ENCODE data around the gene CNOT6L. TPM values are rescaled to one million over a fixed set of nuclear protein-coding genes. Genes with fewer than 3 reads are reported as not detected.
A peak's percentile ranks its signal among the peaks of the same experiment; 100 is the strongest.

Gene CNOT6L
- total and polyA plus RNA-seq, 2 experiments from 2014 or later: 6.5 to 9.2 TPM

GRCh38 chr4:77797239-77797638 lies 21.9 kb downstream of the CNOT6L start:
- Histone ChIP-seq H3K4me1 (ENCODE audit: insufficient read depth) (peaks cover 12% of the 10 kb centered on the region), H3K9me3 (ENCODE audit: low read depth) (no peaks in the 10 kb centered on the region), H3K79me2 (ENCODE audit: insufficient read depth) (peaks cover 99% of the 10 kb centered on the region), H3K9me2 (ENCODE audit: insufficient read depth) (no peaks in the 10 kb centered on the region), H3F3A (ENCODE audit: insufficient read depth) (peaks cover 10% of the 10 kb centered on the region), H3K4me3 (no peak overlapping the region), H3K27ac (no peak overlapping the region), H3K4me2 (ENCODE audit: unreplicated experiment) (no peak overlapping the region), H4K20me1 (ENCODE audit: insufficient read depth) (peaks cover 4% of the 10 kb centered on the region), H3K27me3 (replicated peaks; ENCODE audit: insufficient read depth) (no peaks in the 10 kb centered on the region), H3K9ac (no peak overlapping the region), H2AFZ (no peak overlapping the region), H3K36me3 (ENCODE audit: low read depth) (no peaks in the 10 kb centered on the region)
- DNase-seq: peak; percentile 39
- TF ChIP-seq EZH2 (IDR thresholded peaks at IDR 0.05; ENCODE audit: insufficient read depth, poor library complexity, severe bottlenecking): no peak
- no peak for TF ChIP-seq EZH2phosphoT487 (IDR thresholded peaks at IDR 0.05; ENCODE audit: insufficient read depth, low read depth)
- in situ Hi-C loops (cut with MboI): no loop called here

- Histone ChIP-seq H3K27me3 (replicated peaks; ENCODE audit: insufficient read depth) (no peaks in the 10 kb centered on the region), H3K4me3 (no peak overlapping the region), H2AFZ (no peak overlapping the region), H3K9ac (no peak overlapping the region), H3K27ac (no peak overlapping the region), H3K9me2 (ENCODE audit: insufficient read depth) (no peaks in the 10 kb centered on the region), H3K36me3 (ENCODE audit: low read depth) (no peaks in the 10 kb centered on the region), H4K20me1 (ENCODE audit: insufficient read depth) (peaks cover 4% of the 10 kb centered on the region; the same call in 1 of the 2 replicates), H3K79me2 (ENCODE audit: insufficient read depth) (peaks cover 99% of the 10 kb centered on the region), H3K4me1 (ENCODE audit: insufficient read depth) (peaks cover under 1% of the 10 kb centered on the region), H3F3A (ENCODE audit: insufficient read depth) (no peaks in the 10 kb centered on the region), H3K4me2 (ENCODE audit: unreplicated experiment) (no peak overlapping the region), H3K9me3 (ENCODE audit: low read depth) (no peaks in the 10 kb centered on the region)
- no peak for TF ChIP-seq EZH2 (IDR thresholded peaks at IDR 0.05; ENCODE audit: insufficient read depth, poor library complexity, severe bottlenecking)
- no peak for TF ChIP-seq EZH2phosphoT487 (IDR thresholded peaks at IDR 0.05; ENCODE audit: insufficient read depth, low read depth)
- in situ Hi-C loops (cut with MboI): no loop called here
- no peak for DNase-seq
- 95 to 96% methylated on average over 1 of the region's 1 CpG for WGBS, 2 experiments (ENCODE audit: low coverage in 1 of 2, low lambda C conversion rate in 2 of 2, missing lambda C conversion rate in 2 of 2)
These were observed 23.8 kb downstream of the CNOT6L start for GRCh38 chr4:77795326-77795725.

- peaks cover 99% of the 10 kb centered on the region for H3K79me2 ChIP-seq (ENCODE audit: insufficient read depth)
- H3F3A ChIP-seq (ENCODE audit: insufficient read depth): no peaks in the 10 kb centered on the region
- no peak overlapping the region for H2AFZ ChIP-seq
- no peak overlapping the region for H3K4me3 ChIP-seq
- H3K27me3 ChIP-seq (replicated peaks; ENCODE audit: insufficient read depth): no peaks in the 10 kb centered on the region
- in situ Hi-C loops (cut with MboI): no loop called here
- H3K9me3 ChIP-seq (ENCODE audit: low read depth): no peaks in the 10 kb centered on the region
- H4K20me1 ChIP-seq (ENCODE audit: insufficient read depth): no peaks in the 10 kb centered on the region; the same call in 1 of the 2 replicates
- no peaks in the 10 kb centered on the region for H3K9me2 ChIP-seq (ENCODE audit: insufficient read depth)
- TF ChIP-seq EZH2phosphoT487 (IDR thresholded peaks at IDR 0.05; ENCODE audit: insufficient read depth, low read depth) (no peak), EZH2 (IDR thresholded peaks at IDR 0.05; ENCODE audit: insufficient read depth, poor library complexity, severe bottlenecking) (no peak)
- H3K9ac ChIP-seq: no peak overlapping the region
- H3K4me2 ChIP-seq (ENCODE audit: unreplicated experiment): no peak overlapping the region
- H3K4me1 ChIP-seq (ENCODE audit: insufficient read depth): no peaks in the 10 kb centered on the region
- DNase-seq: no peak
- H3K36me3 ChIP-seq (ENCODE audit: low read depth): no peaks in the 10 kb centered on the region
- H3K27ac ChIP-seq: no peak overlapping the region
- WGBS, 2 experiments (ENCODE audit: low coverage in 1 of 2, low lambda C conversion rate in 2 of 2, missing lambda C conversion rate in 2 of 2): 95 to 100% methylated on average over 1 of the region's 1 CpG
These were observed 29.0 kb downstream of the CNOT6L start for GRCh38 chr4:77790146-77790545.

DNA sequence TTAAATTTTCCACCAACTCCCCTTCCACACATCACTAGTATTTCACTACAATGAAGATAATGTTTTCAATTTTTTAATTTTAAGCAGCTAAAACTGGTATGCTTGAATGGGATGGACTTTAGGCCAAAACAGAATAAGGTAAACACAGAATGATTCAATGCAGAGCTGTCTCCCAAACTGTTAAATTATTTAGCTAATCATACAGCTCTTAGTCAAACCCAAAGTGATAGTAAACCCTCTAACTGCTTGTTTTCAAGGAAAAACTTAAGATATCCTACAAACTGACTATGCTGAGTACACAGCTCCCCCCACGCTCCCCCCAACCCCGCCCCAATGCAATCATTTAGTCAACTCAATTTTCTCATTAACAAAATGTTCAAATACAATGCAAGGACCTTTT lies 30.2 kb downstream of the CNOT6L start:
- Histone ChIP-seq H3F3A (ENCODE audit: insufficient read depth) (no peaks in the 10 kb centered on the region), H3K27me3 (replicated peaks; ENCODE audit: insufficient read depth) (no peaks in the 10 kb centered on the region), H3K36me3 (ENCODE audit: low read depth) (no peaks in the 10 kb centered on the region), H3K79me2 (ENCODE audit: insufficient read depth) (peaks cover 99% of the 10 kb centered on the region), H3K9me2 (ENCODE audit: insufficient read depth) (no peaks in the 10 kb centered on the region), H2AFZ (no peak overlapping the region), H4K20me1 (ENCODE audit: insufficient read depth) (no peaks in the 10 kb centered on the region; the same call in 1 of the 2 replicates), H3K27ac (no peak overlapping the region), H3K9me3 (ENCODE audit: low read depth) (no peaks in the 10 kb centered on the region), H3K4me1 (ENCODE audit: insufficient read depth) (no peaks in the 10 kb centered on the region), H3K9ac (no peak overlapping the region), H3K4me2 (ENCODE audit: unreplicated experiment) (no peak overlapping the region), H3K4me3 (no peak overlapping the region)
- no peak for TF ChIP-seq EZH2phosphoT487 (IDR thresholded peaks at IDR 0.05; ENCODE audit: insufficient read depth, low read depth)
- TF ChIP-seq EZH2 (IDR thresholded peaks at IDR 0.05; ENCODE audit: insufficient read depth, poor library complexity, severe bottlenecking): no peak
- in situ Hi-C loops (cut with MboI): no loop called here
- 91 to 96% methylated on average over 2 of the region's 2 CpGs for WGBS, 2 experiments (ENCODE audit: low coverage in 1 of 2, low lambda C conversion rate in 2 of 2, missing lambda C conversion rate in 2 of 2)
- no peak for DNase-seq

DNA sequence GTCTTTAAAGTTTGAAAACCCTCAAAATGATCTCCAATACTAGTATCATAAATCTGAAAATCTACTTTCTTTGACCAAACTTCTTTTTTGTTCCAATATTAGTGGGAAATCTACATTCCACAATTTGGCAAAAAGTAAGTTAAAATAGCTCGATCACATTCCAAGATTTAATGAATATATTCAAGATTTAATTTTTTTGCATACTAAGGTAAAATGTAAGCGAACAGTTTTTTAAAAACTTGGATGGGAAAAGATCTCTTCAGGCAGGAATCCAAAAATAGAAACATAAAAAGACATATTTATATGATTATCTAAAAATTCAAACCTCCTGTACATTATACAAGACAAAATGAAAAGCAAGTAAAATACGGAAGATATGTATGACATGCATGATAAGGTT lies 31.2 kb downstream of the CNOT6L start:
- H3K9ac ChIP-seq: no peak overlapping the region
- H3K27me3 ChIP-seq (replicated peaks; ENCODE audit: insufficient read depth): no peaks in the 10 kb centered on the region
- no peaks in the 10 kb centered on the region for H3K36me3 ChIP-seq (ENCODE audit: low read depth)
- WGBS, 2 experiments (ENCODE audit: low coverage in 1 of 2, low lambda C conversion rate in 2 of 2, missing lambda C conversion rate in 2 of 2): 48 to 58% methylated on average over 3 of the region's 3 CpGs
- peaks cover 100% of the 10 kb centered on the region for H3K79me2 ChIP-seq (ENCODE audit: insufficient read depth)
- H3K4me1 ChIP-seq (ENCODE audit: insufficient read depth): no peaks in the 10 kb centered on the region
- no peaks in the 10 kb centered on the region for H3F3A ChIP-seq (ENCODE audit: insufficient read depth)
- H3K9me2 ChIP-seq (ENCODE audit: insufficient read depth): no peaks in the 10 kb centered on the region
- no peak for TF ChIP-seq EZH2 (IDR thresholded peaks at IDR 0.05; ENCODE audit: insufficient read depth, poor library complexity, severe bottlenecking)
- no peak for TF ChIP-seq EZH2phosphoT487 (IDR thresholded peaks at IDR 0.05; ENCODE audit: insufficient read depth, low read depth)
- H4K20me1 ChIP-seq (ENCODE audit: insufficient read depth): no peaks in the 10 kb centered on the region; the same call in 1 of the 2 replicates
- H3K9me3 ChIP-seq (ENCODE audit: low read depth): no peaks in the 10 kb centered on the region
- no peak overlapping the region for H3K27ac ChIP-seq
- H3K4me3 ChIP-seq: no peak overlapping the region
- H2AFZ ChIP-seq: no peak overlapping the region
- H3K4me2 ChIP-seq (ENCODE audit: unreplicated experiment): no peak overlapping the region
- no peak for DNase-seq
- in situ Hi-C loops (cut with MboI): no loop called here

All from GM23248 (cell line).